MG63 (cell line): Measurements from ENCODE around the gene NECTIN3. TPM values are rescaled to one million over a fixed set of nuclear protein-coding genes. Genes with fewer than 3 reads are reported as not detected.
A peak's percentile ranks its signal among the peaks of the same experiment; 100 is the strongest.

Experiments
- DNase-seq: peaks from one replicate; pipeline ENCODE4 v3.0.0-alpha.2; 2020
- H3K27me3 ChIP-seq: fragments of 250-450 bp; sonication (Bioruptor Pico); 2 replicates; pipeline ENCODE4 v1.5.1; 2020; ENCODE audit warnings: mild to moderate bottlenecking, moderate library complexity
- H3K36me3 ChIP-seq: fragments of 250-450 bp; sonication (Bioruptor Pico); 2 replicates; pipeline ENCODE4 v1.5.1; 2020; ENCODE audit warnings: mild to moderate bottlenecking, moderate library complexity
- H3K4me3 ChIP-seq: fragments of 250-450 bp; sonication (Bioruptor Pico); 2 replicates; pipeline ENCODE4 v1.5.1; 2020; ENCODE audit warnings: mild to moderate bottlenecking, moderate library complexity
- H3K9me3 ChIP-seq: fragments of 250-450 bp; sonication (Bioruptor Pico); 2 replicates; pipeline ENCODE4 v1.5.1; 2020; ENCODE audit warnings: mild to moderate bottlenecking, moderate library complexity
- total RNA-seq: library from RNA; depleted of rRNA; stranded (reverse); fragments of >200 nt; shearing (Covaris generic); gene quantifications from 2 replicates; pipeline ENCODE4 v1.2.3, GENCODE V29; 2014; ENCODE audit warnings: low replicate concordance

The NECTIN3 gene
- total RNA-seq, 1 experiment from 2014 or later: 23.0 TPM

DNA sequence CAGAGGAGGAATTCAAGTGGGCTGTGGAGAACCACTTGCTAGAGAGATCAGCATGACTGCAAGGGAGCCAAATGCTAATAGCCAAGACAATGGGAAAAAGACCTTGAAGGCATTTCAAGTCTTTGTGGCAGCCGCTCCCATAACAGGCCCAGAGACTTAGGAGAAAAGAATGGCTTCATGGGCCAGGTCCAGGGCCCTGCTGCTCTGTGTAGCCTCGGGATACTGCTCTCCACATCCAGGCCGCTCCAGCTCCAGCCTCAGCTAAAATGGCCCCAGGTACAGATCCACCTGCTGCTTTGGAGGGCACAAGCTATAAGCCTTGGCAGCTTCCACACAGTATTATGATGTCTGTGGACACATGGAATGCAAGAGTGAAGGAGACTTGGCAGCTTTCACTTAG lies 157.7 kb downstream of the NECTIN3 start:
- peaks cover 2% of the 10 kb centered on the region; the same call in 1 of the 2 replicates for H3K9me3 ChIP-seq
- H3K36me3 ChIP-seq: no peaks in the 10 kb centered on the region
- no peak for DNase-seq
- no peaks in the 10 kb centered on the region for H3K27me3 ChIP-seq
- no peak overlapping the region for H3K4me3 ChIP-seq

DNA sequence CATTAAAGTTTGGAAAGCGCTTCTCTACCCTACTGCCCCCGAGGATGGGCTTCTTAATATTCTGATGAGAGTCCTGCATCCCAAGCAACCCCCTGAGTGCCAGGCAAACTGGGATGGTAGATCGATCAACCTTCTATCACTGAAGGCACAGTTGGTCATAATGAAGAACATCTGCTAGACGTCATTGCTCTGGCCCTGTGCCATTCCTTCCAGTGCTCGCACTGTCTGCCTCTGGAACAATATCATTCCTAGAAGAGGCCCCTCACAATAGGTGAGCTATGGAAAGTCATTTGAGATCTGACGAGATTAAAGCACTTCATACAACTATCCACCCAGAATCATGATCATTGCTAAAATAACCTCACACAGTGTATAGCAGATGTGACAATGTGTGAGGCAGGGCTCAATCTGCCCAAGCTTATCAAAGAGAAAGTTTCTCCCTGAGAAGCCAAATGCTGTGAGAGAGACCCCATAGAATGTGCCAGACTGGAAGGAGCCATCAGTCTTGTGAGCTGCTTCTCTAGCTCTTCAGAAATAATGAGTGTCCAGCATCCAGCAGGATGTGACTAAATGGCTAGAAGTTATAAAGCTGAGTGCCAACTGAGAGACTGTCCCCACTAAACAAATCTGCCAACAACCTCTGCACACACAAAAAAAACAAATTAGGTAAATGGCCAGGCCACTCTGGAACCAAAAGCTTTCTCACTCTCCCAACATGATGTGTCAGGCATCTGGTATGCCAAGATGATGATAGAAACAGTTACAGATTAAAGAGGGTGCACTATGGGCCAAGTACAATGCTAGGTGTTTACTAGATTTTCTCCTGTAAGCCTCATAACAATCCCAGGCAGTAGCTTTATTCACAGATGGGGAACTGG lies 165.5 kb downstream of the NECTIN3 start:
- Histone ChIP-seq H3K27me3 (no peaks in the 10 kb centered on the region), H3K36me3 (no peaks in the 10 kb centered on the region), H3K9me3 (peaks cover 5% of the 10 kb centered on the region; the same call in 1 of the 2 replicates), H3K4me3 (no peak overlapping the region)
- DNase-seq: peak; percentile 69

DNA sequence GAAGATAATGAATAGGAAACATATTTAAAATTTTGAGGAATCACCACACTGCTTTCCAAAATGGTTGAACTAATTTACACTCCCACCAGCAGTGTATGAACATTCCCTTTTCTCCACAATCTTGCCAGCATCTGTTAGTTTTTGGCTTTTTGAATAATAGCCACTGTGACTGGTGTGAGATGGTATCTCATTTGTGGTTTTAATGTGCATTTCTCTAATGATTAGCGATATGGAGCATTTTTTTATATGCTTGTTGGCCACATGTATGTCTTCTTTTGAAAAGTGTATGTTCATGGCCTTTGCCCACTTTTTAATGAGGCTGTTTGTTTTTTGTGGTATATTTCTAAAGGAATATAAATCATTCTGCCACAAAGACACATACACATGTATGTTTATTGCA lies 166.3 kb downstream of the NECTIN3 start:
- no peak for DNase-seq
- no peaks in the 10 kb centered on the region for H3K36me3 ChIP-seq
- peaks cover 5% of the 10 kb centered on the region; the same call in 1 of the 2 replicates for H3K9me3 ChIP-seq
- H3K27me3 ChIP-seq: no peaks in the 10 kb centered on the region
- H3K4me3 ChIP-seq: no peak overlapping the region

DNA sequence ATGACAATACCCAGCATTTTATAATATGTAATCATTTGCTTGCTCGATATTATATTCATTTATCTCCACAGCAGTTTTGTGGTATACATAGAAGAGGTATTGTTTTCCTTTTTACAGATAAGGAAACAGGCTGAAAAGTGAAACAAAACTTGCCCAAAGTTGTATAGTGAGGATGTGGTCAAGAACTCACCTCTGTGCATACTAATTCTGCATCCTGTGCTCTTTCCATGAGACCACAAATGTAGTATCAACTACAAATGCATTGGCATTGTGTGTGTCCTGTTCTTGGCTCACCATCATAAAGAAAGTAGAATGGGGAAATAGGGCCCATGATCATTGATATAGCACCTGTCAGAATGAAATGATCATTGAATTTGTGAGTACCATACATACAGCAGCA lies 167.3 kb downstream of the NECTIN3 start:
- Histone ChIP-seq H3K4me3 (no peak overlapping the region), H3K36me3 (no peaks in the 10 kb centered on the region), H3K27me3 (no peaks in the 10 kb centered on the region), H3K9me3 (peaks cover 5% of the 10 kb centered on the region; the same call in 1 of the 2 replicates)
- no peak for DNase-seq

DNA sequence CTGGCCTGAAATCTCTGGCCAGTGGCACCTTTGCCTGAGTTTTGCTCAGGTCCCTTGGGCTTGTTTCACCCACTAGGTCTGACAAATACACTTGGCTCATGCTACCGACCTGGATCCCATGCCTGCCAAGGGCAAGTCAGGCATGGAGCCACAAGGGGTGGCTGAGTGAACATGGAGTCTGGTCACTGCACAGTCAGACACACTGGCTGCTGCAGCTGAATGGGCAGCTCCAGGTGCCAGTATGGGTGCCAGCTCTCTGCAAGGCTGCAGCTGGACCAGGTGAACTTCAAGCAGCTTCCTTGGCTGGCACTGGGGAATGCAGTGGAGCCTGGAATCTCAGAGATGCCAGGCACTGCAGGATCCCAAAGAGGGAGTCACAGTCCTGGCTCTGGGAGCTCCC lies 170.3 kb downstream of the NECTIN3 start:
- Histone ChIP-seq H3K27me3 (no peaks in the 10 kb centered on the region), H3K9me3 (0 out of 2 replicates have a peak, but pooled peaks cover 3% of the 10 kb centered on the region), H3K36me3 (no peaks in the 10 kb centered on the region), H3K4me3 (no peak overlapping the region)
- peak; percentile 40 for DNase-seq
